Measurements from ENCODE around the gene PTPRG. TPM values are rescaled to one million over a fixed set of nuclear protein-coding genes. Genes with fewer than 3 reads are reported as not detected.

Gene PTPRG
- total RNA-seq, 2 experiments from 2014 or later: 0.13 to 0.15 TPM

GRCh38 chr3:62246985-62247384 is 685.6 kb downstream of the PTPRG start:
- H3K4me3 Mint-ChIP-seq: no peak overlapping the region
- no peaks in the 10 kb centered on the region for H3K4me1 Mint-ChIP-seq
- no peaks in the 10 kb centered on the region for H3K9me3 Mint-ChIP-seq
- no peak for DNase-seq
- ChIA-PET CTCF (no interaction called here), POLR2A (no interaction called here)
- peaks cover 1% of the 10 kb centered on the region for H3K27me3 Mint-ChIP-seq
- no peak overlapping the region for H3K27ac Mint-ChIP-seq
- H3K36me3 Mint-ChIP-seq (ENCODE audit: low read depth): no peaks in the 10 kb centered on the region

- DNase-seq: no peak
- Mint-ChIP-seq H3K27me3 (peaks cover 1% of the 10 kb centered on the region), H3K4me3 (no peak overlapping the region), H3K4me1 (no peaks in the 10 kb centered on the region), H3K27ac (no peak overlapping the region), H3K36me3 (ENCODE audit: low read depth) (no peaks in the 10 kb centered on the region), H3K9me3 (no peaks in the 10 kb centered on the region)
- POLR2A ChIA-PET: no interaction called here
- CTCF ChIA-PET: no interaction called here
Observed at GRCh38 chr3:62248734-62249483, 687.5 kb downstream of the PTPRG start.

DNA sequence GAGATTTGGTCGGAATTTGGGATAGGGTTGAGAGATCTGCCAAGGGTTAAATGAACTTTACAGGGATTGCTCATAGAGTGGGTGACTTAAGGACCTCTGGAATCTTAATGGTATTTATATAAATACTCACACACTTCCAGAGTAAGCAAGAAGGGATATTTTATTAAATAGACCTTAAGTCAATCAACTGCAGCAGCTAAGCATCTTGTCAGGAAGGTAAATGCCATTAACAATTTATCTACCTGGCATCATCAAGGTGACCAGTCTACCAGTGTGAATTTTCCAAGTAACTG is 688.1 kb downstream of the PTPRG start:
- POLR2A ChIA-PET: no interaction called here
- H3K4me3 Mint-ChIP-seq: no peak overlapping the region
- no peak overlapping the region for H3K27ac Mint-ChIP-seq
- no peaks in the 10 kb centered on the region for H3K9me3 Mint-ChIP-seq
- H3K27me3 Mint-ChIP-seq: peaks cover 1% of the 10 kb centered on the region
- H3K36me3 Mint-ChIP-seq (ENCODE audit: low read depth): no peaks in the 10 kb centered on the region
- CTCF ChIA-PET: no interaction called here
- no peaks in the 10 kb centered on the region for H3K4me1 Mint-ChIP-seq
- DNase-seq: no peak

DNA sequence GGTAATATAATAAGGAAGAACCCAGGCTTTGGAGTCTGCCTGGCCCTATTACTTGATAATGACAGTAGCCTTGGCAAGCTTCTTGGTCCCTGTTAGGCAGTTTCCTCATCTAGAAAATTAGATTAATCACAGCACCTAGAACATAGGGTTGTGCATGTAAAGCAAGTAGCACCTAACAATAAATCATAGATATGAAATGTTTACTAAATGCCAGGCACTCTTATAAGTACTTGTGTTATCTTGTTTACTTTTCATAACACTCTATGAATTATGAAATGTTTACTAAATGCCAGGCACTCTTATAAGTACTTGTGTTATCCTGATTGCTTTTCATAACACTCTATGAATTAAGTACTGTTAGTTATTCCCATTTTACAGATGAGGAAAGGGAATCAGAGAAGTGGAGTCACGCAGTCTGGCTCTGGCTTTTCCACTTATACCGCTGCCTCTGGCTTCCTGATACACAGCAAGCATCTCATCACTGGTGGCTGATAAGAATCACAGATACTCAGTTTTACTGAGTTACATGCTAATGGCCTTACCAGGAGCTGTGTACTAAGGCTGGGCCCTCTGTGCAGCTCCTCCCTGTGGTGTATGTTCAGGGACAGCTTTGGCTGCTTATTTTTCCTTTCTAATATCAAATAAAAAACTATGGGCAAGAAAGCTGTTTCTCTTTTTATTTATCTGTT is 688.6 kb downstream of the PTPRG start:
- Mint-ChIP-seq H3K4me3 (no peak overlapping the region), H3K27ac (no peak overlapping the region), H3K36me3 (ENCODE audit: low read depth) (no peaks in the 10 kb centered on the region), H3K4me1 (no peaks in the 10 kb centered on the region), H3K27me3 (peaks cover 1% of the 10 kb centered on the region), H3K9me3 (no peaks in the 10 kb centered on the region)
- CTCF ChIA-PET: no interaction called here
- DNase-seq: no peak
- POLR2A ChIA-PET: no interaction called here

GRCh38 chr3:62252438-62253157 is 691.2 kb downstream of the PTPRG start:
- Mint-ChIP-seq H3K27me3 (no peaks in the 10 kb centered on the region), H3K36me3 (ENCODE audit: low read depth) (no peaks in the 10 kb centered on the region), H3K4me1 (no peaks in the 10 kb centered on the region), H3K4me3 (no peak overlapping the region), H3K9me3 (no peaks in the 10 kb centered on the region), H3K27ac (no peak overlapping the region)
- ChIA-PET CTCF (no interaction called here), POLR2A (no interaction called here)
- DNase-seq: no peak

DNA sequence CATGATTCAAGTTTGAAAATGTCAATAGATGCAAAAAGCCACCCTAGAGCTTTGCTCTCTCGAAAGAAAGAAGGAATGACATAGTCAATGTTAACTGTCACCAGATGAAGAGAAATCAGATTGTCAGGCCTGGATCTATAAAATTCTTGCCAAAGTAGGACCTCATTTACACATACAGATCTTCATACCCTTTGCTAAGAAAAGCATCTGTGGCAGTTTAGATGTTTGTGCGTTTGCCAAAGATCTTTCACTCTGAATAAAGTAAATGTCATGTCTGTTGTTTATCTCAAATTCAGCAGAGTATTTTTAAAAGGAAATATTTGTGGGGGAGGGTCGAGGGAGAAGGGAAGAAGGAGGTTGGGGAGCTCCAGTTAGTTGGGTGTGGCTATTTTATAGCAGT is 692.6 kb downstream of the PTPRG start:
- POLR2A ChIA-PET: no interaction called here
- H3K27ac Mint-ChIP-seq: no peak overlapping the region
- H3K27me3 Mint-ChIP-seq: no peaks in the 10 kb centered on the region
- CTCF ChIA-PET: no interaction called here
- no peaks in the 10 kb centered on the region for H3K4me1 Mint-ChIP-seq
- no peaks in the 10 kb centered on the region for H3K36me3 Mint-ChIP-seq (ENCODE audit: low read depth)
- no peaks in the 10 kb centered on the region for H3K9me3 Mint-ChIP-seq
- no peak overlapping the region for H3K4me3 Mint-ChIP-seq
- DNase-seq: no peak

DNA sequence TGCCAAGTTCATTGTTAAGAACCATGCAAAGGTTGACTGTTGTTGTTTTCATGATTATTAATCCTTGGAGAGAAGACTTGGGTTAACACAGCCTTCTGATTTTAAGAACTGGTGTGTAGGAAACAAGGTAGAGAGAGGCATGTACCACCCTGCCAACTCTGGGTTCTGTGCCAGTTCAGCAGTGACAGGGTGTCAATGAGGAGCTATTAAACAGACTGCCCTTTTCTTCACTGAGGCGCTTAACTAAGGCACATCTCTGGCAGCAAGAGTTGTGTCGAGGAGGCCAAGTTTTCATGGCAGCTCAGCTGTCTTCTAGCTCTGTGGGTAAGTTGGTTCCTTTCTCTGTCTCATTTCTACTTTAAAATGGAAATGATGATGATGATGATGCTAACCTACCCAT is 694.4 kb downstream of the PTPRG start:
- Mint-ChIP-seq H3K27me3 (no peaks in the 10 kb centered on the region), H3K4me1 (no peaks in the 10 kb centered on the region), H3K27ac (no peak overlapping the region), H3K4me3 (no peak overlapping the region), H3K9me3 (no peaks in the 10 kb centered on the region), H3K36me3 (ENCODE audit: low read depth) (no peaks in the 10 kb centered on the region)
- POLR2A ChIA-PET: no interaction called here
- DNase-seq: no peak
- CTCF ChIA-PET: no interaction called here

DNA sequence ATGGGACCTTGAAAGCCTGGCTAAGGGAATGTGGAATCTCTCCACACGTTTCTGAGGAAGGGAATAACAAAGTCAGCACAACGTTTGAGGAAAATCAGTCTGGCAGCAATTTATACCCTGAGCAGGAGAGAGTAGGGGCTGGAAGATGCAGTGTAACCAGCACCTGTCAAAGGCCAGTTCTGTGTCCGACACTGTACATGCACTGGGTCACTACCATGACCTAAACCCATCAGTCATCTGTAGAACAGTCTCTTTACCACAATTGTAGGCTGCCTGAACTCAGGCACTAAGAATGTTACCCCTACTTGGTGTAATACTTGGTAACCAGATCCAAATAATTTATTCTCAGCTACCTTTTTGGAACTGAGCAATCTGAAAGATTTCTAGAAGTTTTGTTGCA is 698.6 kb downstream of the PTPRG start:
- H3K4me3 Mint-ChIP-seq: no peak overlapping the region
- ChIA-PET CTCF (no interaction called here), POLR2A (no interaction called here)
- peaks cover 2% of the 10 kb centered on the region for H3K9me3 Mint-ChIP-seq
- no peak overlapping the region for H3K27ac Mint-ChIP-seq
- no peaks in the 10 kb centered on the region for H3K36me3 Mint-ChIP-seq (ENCODE audit: low read depth)
- no peak for DNase-seq
- H3K27me3 Mint-ChIP-seq: no peaks in the 10 kb centered on the region
- H3K4me1 Mint-ChIP-seq: no peaks in the 10 kb centered on the region

DNA sequence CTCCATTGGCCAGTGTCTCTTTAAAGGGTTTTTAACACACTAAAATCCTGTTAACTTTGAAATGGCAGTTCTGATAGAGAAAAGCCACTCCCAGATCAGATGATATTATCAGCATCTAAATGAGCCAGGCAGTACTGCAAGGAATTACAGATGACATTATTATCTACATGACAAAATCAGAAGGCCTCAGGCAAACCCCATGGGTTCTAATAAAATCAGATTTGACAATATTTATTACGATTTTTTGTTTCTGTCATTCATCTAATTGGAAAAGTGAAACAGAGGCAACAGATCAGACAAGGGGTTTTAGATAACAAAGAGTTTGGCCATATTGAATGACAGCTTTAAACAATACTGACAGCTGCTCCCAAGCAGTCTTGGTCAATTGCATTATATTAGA is 699.3 kb downstream of the PTPRG start:
- ChIA-PET CTCF (no interaction called here), POLR2A (no interaction called here)
- Mint-ChIP-seq H3K9me3 (peaks cover 2% of the 10 kb centered on the region), H3K27ac (no peak overlapping the region), H3K27me3 (no peaks in the 10 kb centered on the region), H3K4me3 (no peak overlapping the region), H3K36me3 (ENCODE audit: low read depth) (no peaks in the 10 kb centered on the region), H3K4me1 (no peaks in the 10 kb centered on the region)
- DNase-seq: no peak

GRCh38 chr3:62261121-62261520 is 699.8 kb downstream of the PTPRG start:
- ChIA-PET CTCF (no interaction called here), POLR2A (no interaction called here)
- no peak for DNase-seq
- H3K36me3 Mint-ChIP-seq (ENCODE audit: low read depth): no peaks in the 10 kb centered on the region
- H3K27me3 Mint-ChIP-seq: no peaks in the 10 kb centered on the region
- H3K4me1 Mint-ChIP-seq: no peaks in the 10 kb centered on the region
- peaks cover 2% of the 10 kb centered on the region for H3K9me3 Mint-ChIP-seq
- H3K27ac Mint-ChIP-seq: no peak overlapping the region
- no peak overlapping the region for H3K4me3 Mint-ChIP-seq

GRCh38 chr3:62261736-62262135 is 700.4 kb downstream of the PTPRG start:
- no peaks in the 10 kb centered on the region for H3K4me1 Mint-ChIP-seq
- no peak overlapping the region for H3K4me3 Mint-ChIP-seq
- H3K27me3 Mint-ChIP-seq: no peaks in the 10 kb centered on the region
- CTCF ChIA-PET: no interaction called here
- DNase-seq: no peak
- POLR2A ChIA-PET: no interaction called here
- no peak overlapping the region for H3K27ac Mint-ChIP-seq
- peaks cover 2% of the 10 kb centered on the region for H3K9me3 Mint-ChIP-seq
- H3K36me3 Mint-ChIP-seq (ENCODE audit: low read depth): no peaks in the 10 kb centered on the region

- H3K4me1 Mint-ChIP-seq: no peaks in the 10 kb centered on the region
- no peak overlapping the region for H3K4me3 Mint-ChIP-seq
- H3K9me3 Mint-ChIP-seq: peaks cover 2% of the 10 kb centered on the region
- CTCF ChIA-PET: no interaction called here
- POLR2A ChIA-PET: no interaction called here
- DNase-seq: no peak
- H3K36me3 Mint-ChIP-seq (ENCODE audit: low read depth): no peaks in the 10 kb centered on the region
- H3K27me3 Mint-ChIP-seq: no peaks in the 10 kb centered on the region
- no peak overlapping the region for H3K27ac Mint-ChIP-seq
Observed at GRCh38 chr3:62265528-62265927, 704.2 kb downstream of the PTPRG start.

DNA sequence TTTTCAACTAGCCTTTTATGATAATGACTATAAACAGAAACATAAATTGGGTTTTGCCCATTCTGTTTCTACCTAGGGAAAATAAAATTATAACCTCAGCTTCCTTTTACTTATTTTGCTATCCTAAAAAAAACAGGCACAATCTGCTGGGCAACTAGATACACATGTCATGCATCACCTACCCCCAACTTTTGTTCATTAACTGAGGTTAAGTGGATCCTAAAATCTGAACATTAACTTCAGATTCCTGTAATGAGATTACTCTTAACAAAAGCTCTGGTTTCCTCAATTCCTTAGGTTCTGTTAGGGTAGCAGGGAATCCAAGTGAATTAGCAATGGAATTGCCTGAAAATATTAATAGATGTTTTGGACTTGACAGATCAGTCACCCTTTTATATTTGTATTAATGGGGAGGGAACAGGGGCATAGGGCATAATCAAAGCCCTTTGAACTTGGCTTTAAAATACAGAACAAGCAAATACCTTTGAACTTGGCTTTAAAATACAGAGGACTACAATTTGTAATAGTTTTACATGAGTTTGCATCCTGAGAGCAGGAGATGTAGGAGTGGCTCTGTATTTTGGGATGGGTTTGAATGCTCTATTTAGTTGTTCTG is 705.4 kb downstream of the PTPRG start:
- ChIA-PET CTCF (no interaction called here), POLR2A (interaction anchor here (1.4 kb wide), 1 partner anchor 13 kb away, joined by 3 read pairs; no protein-coding TSS in a partner anchor)
- Mint-ChIP-seq H3K27ac (no peak overlapping the region), H3K4me1 (no peaks in the 10 kb centered on the region), H3K27me3 (no peaks in the 10 kb centered on the region), H3K4me3 (no peak overlapping the region), H3K9me3 (peaks cover 2% of the 10 kb centered on the region), H3K36me3 (ENCODE audit: low read depth) (no peaks in the 10 kb centered on the region)
- DNase-seq: no peak

All from activated CD4-positive, alpha-beta memory T cell treated with anti-CD3 and anti-CD28 coated beads, Interleukin-2, amount 10 ng/mL, durations not matched to agents 7 days and 5 days (primary cell).